CD4-positive, alpha-beta T cell treated with Interleukin-4 for 4 hours (primary cell): ENCODE measurements around the gene RAI1.
"Not testable (repeated sequence)": the region's sequence is repeated elsewhere in the genome, so short reads cannot be mapped to it uniquely, and the experiment has no call there.

Experiments
- DNase-seq: peaks from one replicate; pipeline ENCODE4 v3.0.0-alpha.2; 2020

The RAI1 gene

GRCh38 chr17:17680477-17681186, 626 bp upstream of the RAI1 start:
- DNase-seq: no peak

DNA sequence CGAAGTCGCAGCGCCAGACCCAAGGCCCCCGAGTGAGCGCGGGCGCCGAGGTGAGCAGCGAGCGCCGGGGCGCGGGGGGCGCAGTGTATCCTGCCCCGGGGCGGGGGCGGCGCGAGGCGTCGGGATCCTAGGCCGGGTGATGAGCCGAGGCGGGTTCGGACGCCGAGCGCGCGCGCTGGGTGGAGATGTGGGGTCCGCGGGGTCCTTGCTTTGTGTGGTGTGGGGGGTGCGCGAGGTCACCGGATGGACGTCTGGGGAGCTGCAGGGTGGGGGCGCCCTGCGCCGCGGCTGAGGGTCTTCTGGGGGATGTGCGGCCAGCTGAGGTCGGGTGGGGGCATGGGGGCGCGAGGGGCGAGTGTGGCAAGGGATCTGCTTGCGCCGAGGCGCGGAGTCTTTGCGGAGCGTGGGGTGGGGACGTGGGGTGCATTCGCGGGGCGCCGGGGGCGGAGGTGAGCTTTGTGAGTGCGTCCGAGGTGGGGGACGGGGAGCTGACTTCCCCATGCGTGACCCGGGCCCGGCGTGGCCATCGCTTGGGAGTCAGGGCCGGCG, 560 bp downstream of the RAI1 start:
- no peak for DNase-seq

DNA sequence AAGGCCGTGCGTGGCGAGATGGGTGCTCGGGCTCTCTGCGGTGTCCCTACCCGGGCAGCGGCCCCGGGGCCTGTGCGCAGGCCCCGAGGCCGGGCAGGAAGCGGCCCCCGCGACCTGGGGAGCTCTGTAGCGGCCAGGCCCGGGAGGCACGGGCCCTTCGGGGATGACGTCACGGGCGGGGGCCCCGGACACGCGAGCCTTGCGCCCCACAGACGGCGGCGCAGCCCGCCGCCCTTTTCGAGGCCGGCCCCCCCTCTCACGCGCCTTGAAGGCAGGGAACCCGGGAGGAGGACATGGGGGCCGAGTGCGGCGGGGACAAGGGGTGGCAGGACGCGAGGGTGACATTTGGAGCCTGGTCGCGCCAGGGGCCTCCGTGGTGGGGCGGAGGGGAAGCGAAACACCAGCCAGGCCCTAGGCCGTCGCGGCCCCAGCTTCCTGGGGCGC, 1.1 kb downstream of the RAI1 start:
- peak; percentile 37 for DNase-seq

GRCh38 chr17:17682737-17683680, 1.8 kb downstream of the RAI1 start:
- peak; percentile 36 for DNase-seq

- no peak for DNase-seq
Measured at GRCh38 chr17:17683710-17684365, 2.6 kb downstream of the RAI1 start.

GRCh38 chr17:17684906-17685774, 3.9 kb downstream of the RAI1 start:
- no peak for DNase-seq

DNA sequence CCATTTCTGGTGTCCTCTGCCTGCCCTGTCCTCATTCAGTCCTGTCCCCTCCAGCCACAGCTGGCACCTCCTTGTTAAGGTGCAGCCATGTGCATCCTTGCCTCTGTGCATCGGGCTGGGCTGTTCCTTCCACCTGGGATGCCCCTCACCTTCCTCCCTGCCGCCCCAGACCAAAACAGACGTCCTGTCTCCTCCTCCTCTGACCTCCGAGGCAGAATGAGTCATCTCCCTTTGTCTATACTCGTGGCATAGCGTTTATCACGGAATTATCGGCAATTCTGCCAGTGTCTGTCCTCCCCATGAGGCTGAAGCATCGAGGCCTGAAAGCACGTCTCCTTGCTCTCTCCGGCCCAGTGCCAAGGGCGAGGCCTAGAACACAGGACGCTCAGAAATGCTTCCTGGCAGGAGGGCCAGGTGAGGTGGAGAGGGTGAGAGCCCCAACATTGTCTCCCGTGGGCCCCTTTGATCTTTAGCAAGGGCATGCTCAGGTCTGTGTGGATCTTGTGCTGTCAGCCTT, 4.6 kb downstream of the RAI1 start:
- no peak for DNase-seq

DNA sequence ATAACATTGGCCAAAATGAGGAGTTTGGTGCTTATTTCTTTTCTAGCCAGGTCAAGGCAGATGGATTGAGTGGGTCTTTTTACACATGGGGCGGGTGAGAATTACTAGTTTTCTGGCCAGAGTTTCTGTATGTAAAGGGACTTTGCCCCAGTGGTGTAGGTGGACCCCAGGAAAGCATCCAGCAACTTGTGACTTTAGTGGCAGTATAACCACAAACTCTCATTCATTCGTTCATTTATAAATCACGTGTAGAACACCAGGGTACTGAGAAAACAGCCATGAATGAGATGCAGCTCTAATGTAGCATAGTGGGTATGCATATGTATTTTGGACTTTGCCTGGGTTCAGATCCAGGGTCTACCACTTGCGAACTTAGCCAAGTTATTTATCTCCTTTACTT, 8.1 kb downstream of the RAI1 start:
- DNase-seq: no peak

DNA sequence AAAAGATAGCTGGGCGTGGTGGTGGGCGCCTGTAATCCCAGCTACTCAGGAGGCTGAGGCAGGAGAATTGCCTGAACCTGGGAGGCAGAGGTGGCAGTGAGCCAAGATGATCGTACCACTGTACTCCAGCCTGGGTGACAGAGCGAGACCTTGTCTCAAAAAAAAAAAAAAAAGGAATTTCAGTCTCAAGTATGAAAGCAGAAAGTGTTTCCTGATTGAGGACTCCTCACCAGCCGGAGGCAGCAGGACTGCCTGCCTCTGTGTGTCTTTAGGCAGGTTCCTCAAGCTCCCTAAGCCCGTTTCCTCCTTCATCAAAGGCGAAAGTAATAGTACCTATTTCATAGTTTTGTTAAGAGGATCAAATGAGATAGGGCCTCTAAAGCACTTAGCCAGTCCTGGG, 9.0 kb downstream of the RAI1 start:
- not testable (repeated sequence) for DNase-seq

DNA sequence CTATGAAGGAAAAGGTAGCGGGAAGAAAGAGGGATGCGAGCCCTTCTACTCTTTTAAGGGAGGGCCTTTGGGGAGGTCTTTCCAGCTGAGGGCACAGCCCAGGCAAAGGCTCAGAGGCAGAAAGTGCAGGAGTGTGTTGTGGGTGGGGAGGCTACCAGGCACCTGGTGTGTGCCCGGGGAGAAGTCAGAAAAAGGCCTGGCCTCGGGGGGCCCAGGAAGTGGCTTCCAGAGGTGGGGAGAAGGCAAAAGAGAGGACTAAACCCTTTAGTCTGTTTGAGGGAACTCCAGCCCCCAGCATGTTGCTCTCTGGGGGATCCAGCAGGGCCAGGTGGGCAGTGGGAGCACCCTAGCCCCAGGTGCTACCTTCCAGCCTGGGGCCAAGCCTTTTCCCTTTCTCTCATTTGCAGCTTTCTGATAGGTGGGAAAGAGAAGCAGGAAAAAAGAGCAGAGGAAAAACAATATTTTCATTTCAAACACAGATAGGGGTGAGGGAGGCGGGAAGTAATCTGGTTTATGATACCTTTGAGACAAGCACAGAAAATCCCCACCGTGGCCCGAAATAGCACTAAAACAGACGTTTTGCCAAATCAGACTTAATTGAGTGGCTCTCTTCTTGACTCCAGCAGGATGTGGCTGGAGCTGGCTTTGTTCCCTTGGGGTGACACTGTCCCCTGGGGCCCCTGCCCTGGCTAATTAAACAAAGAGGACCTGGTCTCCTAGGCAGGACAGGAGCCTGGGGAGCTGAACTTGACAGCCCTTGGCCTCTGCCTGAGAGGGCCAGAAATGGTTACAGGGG, 10.4 kb downstream of the RAI1 start:
- no peak for DNase-seq

DNA sequence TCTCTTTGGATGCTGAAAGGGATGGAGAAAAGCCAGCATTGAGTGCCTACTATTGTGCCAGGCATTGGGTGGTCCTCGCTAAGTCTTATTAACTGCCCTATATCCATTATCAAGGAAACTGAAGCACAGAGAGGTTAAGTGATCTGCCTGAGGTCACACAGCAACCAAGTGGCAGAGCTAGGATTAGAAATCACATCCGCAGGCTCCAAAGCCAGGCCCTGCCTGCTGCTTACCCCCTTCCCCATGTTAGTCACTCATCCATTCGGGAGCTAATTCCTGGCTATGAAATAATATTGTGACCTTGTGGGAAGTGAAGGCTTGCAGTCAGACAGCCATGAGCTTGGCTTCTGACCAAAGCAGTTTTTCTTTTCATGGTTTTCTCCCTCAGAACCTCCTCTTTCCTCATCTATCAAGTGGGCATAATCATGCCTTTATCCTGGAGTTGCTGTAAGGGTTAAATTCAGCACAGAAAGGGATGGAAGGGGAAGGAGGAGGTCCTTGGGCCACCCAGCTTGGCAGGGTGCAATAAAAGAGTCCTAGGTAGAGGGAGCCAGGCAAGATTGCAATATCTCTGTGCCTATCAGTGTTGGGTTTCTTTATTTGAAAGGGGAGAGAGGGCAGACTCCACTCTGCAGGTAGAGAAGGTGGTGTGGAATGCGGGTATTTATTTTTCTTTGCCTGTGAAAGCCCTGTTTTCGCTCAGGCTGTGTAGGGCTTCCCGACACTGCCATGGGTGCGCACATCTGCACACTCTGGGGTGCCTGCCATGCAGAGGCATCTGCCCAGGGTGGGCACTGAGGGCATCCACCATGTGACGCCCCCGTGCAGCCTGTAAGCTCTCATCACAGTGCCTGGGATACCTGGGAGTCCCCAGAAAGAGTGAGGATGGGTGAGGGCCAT, 11.3 kb downstream of the RAI1 start:
- no peak for DNase-seq

GRCh38 chr17:17693253-17694168, 12.3 kb downstream of the RAI1 start:
- no peak for DNase-seq

DNA sequence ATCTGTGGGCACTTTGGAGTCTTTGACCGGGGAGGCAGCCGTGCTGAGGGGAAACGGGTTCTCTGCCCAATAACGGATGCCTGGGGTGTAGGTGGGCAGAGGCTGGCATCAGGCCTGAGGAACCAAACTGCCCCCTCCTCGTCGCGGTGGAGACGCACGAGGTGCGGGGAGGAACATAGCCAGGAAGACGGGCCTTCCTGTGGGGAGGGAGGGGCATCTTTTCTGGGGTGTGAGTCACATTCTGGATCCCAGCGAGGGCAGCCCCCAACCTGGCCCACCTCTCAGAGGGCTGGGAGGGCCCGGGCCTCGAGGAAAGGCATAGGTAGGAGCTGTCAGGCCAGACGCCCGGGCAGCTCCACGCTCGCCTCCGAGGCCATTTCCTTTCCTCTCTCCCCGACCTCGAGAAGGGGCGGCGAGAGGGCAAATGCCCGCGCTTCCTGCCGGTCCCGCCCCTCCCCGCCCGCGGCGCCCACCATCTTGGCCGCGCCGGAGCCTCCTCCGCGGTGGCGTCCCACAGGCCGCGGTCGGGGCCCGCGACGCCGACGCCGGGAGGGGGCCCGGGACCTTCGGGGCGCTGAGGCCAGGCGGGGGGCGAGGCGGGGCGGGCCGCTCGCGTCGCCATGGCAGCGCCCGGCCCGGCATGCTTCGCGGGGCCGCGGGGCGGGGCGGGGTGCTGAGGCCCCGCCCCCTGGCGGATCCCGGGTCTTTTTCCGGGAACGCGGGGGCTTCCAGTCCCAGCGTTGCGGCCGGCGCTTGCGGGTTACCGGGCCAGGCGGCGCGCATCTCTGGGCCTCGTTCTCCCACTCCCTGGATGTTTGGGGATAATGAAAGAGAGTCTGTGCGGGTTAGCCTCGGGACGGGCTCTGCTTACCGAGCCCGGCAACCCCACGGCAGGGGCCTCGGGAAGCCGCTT, 13.2 kb downstream of the RAI1 start:
- DNase-seq: peak; percentile 73

DNA sequence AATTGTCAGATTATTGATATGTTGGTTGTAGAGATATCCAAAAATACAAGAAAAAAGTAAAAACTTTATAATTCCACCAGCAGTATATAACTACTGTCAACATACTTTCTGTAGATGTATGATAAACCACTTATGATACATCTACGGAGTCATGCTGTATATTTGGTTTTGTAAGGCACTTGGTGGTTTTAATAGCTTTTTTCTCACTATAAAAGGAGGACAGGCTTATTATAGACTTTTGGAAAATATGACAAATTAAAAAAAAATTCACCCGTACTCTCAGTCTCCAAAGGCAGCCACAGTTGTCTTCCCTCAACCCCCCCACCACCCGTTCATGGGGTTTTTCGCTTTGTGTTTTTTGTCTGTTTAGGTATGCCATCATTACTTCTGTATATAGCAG, 14.8 kb downstream of the RAI1 start:
- DNase-seq: no peak

DNA sequence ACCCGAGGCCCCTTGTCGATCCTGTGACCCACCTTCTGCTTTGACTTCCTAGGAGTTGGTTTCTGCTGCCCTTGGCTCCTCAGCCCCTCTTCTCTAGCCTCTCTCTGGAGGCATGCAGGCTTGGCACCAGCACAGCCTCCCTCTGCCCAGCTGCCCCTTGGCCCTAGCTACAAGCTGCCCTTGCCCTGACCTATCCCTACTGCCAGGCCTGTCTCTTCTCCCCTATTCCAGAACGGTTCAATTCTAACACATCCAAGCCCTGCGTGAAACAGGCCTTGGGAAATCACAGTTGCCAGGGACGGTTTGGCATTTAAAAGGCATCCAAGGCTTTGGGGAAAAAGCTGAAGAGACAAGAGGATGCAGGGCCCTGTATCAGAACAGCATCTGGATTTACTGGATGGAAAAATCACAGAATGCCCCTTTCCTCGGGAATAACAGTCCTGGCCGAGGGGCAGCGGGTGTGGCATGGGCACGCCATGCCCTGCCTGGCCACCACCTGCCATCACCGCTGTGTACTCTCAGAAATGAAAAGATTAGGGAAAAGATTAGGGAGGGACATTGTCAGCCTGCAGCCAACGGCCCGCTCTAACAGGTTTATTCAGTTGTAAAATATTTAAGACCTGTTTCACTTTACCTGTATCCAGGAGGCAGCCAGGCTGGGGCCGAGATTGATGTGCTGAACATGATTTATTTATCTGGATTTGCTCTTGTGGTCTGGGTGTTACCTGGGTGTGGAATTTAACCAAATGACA, 15.8 kb downstream of the RAI1 start:
- DNase-seq: no peak

DNA sequence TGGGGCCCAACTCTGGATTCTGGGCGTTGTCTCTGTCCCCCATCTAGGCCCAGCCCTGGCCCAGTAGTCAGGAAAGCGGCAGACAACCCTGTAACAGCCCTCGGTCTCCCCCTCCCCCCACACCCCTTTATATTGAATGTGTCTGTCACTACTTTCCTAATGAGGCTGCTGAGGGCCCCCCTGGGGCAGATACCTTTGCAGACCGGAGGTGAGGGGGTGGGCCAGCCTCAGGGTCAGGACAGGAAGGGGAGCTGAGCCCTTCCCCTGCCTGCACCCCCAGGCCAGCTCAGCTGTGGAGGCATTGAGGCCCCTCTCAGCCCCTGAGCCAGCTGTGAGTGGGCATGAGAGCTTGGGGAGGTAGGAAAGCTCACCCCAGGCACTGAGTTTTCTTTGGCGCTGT, 17.1 kb downstream of the RAI1 start:
- no peak for DNase-seq

DNA sequence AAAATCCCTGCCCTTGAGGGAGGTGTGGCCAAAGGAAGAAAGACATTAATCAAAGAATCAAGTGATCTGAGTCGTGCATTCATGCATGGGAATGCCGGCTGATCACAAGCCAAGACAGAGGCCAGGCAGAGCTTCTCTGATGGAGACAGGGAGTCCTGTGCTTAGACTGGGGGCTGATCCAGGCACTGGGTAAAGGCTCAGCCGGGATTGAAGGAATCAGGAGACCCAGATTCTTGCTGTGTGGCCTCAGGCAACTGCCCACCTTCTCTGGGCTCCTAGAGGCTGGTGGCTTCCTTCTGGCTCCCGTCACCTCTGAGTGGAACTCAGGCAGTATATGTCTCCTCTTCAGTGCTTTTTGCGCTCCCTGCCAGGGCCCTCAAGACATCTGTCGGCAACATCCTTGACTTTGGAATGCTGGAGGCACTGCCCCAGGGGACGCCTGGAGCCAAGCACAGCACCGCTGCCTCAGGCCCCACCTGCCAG, 17.7 kb downstream of the RAI1 start:
- DNase-seq: no peak
